ENCODE results near the gene PER3. TPM values are rescaled to one million over a fixed set of nuclear protein-coding genes. Genes with fewer than 3 reads are reported as not detected.

The PER3 gene
- total RNA-seq, 1 donor, result 22.4 TPM

DNA sequence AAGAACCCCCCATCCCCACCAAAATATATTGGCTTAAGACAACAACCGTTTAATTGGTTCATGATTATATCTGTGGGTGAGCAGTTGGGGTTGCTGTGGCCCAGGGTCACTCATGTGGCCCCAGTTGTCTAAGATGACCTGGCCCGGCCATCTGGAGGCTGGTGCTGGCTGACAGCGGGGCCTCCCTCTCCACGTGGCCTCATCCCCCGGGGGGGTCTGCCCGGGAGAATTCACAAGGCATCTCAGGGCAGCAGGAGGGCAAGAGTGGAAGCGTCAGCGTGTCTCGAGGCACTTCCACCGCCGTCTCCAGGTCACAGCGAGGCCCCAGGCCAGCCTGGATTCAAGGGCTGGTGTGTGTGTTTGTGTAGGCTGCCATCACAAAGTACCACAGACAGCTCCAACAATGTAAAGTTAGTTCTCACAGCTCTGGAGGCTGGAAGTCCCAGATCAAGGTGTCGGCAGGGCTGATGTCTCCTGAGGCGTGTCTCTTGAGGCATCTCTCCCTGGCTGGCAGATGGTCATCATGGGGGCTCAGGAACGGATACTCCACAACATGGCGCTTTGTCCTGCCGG lies 79.8 kb downstream of the PER3 start:
- H4K20me1 ChIP-seq (ENCODE audit: insufficient read depth, low read length), result no peaks in the 10 kb centered on the region

DNA sequence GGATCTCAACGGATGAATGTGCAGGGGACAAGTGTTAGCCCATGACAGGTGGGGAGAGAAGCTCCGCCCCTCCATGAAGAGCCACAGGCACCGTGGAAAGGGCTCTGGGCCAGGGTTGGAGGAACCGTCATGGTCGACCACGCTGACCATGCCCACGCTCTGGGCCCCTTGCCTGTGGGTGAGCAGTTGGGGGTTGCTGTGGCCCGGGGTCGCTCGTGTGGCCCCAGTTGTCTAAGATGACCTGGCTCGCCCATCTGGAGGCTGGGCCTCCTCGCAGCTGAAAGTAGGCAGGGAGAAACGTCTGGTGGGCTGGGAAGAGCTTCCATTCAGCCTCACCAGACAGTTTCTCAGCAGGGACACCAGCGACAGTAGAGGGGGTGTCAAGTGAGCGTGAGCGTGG lies 81.9 kb downstream of the PER3 start:
- Histone ChIP-seq H3K27ac (ENCODE audit: low read depth, low read length) (no peak overlapping the region), H3K36me3 (ENCODE audit: insufficient read depth, low read length) (no peaks in the 10 kb centered on the region), H3K4me3 (ENCODE audit: insufficient read depth, low read length) (no peak overlapping the region)

More for the DNA sequence above, 79.8 kb downstream of the PER3 start:
- no peaks in the 10 kb centered on the region for H3K79me2 ChIP-seq (ENCODE audit: insufficient read depth, low read length)
- H2AFZ ChIP-seq (ENCODE audit: low read length), result no peak overlapping the region
- H3K9me3 ChIP-seq (ENCODE audit: low read depth, low read length), result no peaks in the 10 kb centered on the region
- no peak overlapping the region for H3K27ac ChIP-seq (ENCODE audit: low read depth, low read length)
- peak; percentile 11 for DNase-seq (ENCODE audit: insufficient read length, low spot score, missing footprints)
- no peaks in the 10 kb centered on the region for H3K36me3 ChIP-seq (ENCODE audit: insufficient read depth, low read length)
- TF ChIP-seq CTCF (IDR thresholded peaks at IDR 0.05; ENCODE audit: extremely low read depth, low read depth, low read length), result no peak
- no peak overlapping the region for H3K4me2 ChIP-seq (ENCODE audit: insufficient read depth, low read length)
- H3K4me3 ChIP-seq (ENCODE audit: insufficient read depth, low read length), result no peak overlapping the region
- no peaks in the 10 kb centered on the region for H3K4me1 ChIP-seq (ENCODE audit: insufficient read depth, low read length)
- no peaks in the 10 kb centered on the region for H3K27me3 ChIP-seq (ENCODE audit: insufficient read depth, low read length)

GRCh38 chr1:7868070-7868780 lies 84.1 kb downstream of the PER3 start:
- H3K9me3 ChIP-seq (ENCODE audit: low read depth, low read length), result no peaks in the 10 kb centered on the region
- no peaks in the 10 kb centered on the region for H3K36me3 ChIP-seq (ENCODE audit: insufficient read depth, low read length)
- H3K4me3 ChIP-seq (ENCODE audit: insufficient read depth, low read length), result no peak overlapping the region
- no peaks in the 10 kb centered on the region for H3K4me1 ChIP-seq (ENCODE audit: insufficient read depth, low read length)
- no peak for TF ChIP-seq CTCF (IDR thresholded peaks at IDR 0.05; ENCODE audit: extremely low read depth, low read depth, low read length)
- H3K27me3 ChIP-seq (ENCODE audit: insufficient read depth, low read length), result no peaks in the 10 kb centered on the region
- H3K79me2 ChIP-seq (ENCODE audit: insufficient read depth, low read length), result no peaks in the 10 kb centered on the region
- no peak overlapping the region for H3K27ac ChIP-seq (ENCODE audit: low read depth, low read length)
- H2AFZ ChIP-seq (ENCODE audit: low read length), result no peak overlapping the region
- no peak overlapping the region for H3K4me2 ChIP-seq (ENCODE audit: insufficient read depth, low read length)
- no peaks in the 10 kb centered on the region for H4K20me1 ChIP-seq (ENCODE audit: insufficient read depth, low read length)
- peak; percentile 83 for DNase-seq (ENCODE audit: insufficient read length, low spot score, missing footprints)

More for the DNA sequence above, 81.9 kb downstream of the PER3 start:
- no peaks in the 10 kb centered on the region for H3K4me1 ChIP-seq (ENCODE audit: insufficient read depth, low read length)
- no peak overlapping the region for H3K4me2 ChIP-seq (ENCODE audit: insufficient read depth, low read length)
- DNase-seq (ENCODE audit: insufficient read length, low spot score, missing footprints), result peak; percentile 34
- no peaks in the 10 kb centered on the region for H4K20me1 ChIP-seq (ENCODE audit: insufficient read depth, low read length)
- H3K9me3 ChIP-seq (ENCODE audit: low read depth, low read length), result no peaks in the 10 kb centered on the region
- H3K79me2 ChIP-seq (ENCODE audit: insufficient read depth, low read length), result no peaks in the 10 kb centered on the region
- H3K27me3 ChIP-seq (ENCODE audit: insufficient read depth, low read length), result no peaks in the 10 kb centered on the region
- TF ChIP-seq CTCF (IDR thresholded peaks at IDR 0.05; ENCODE audit: extremely low read depth, low read depth, low read length), result no peak
- no peak overlapping the region for H2AFZ ChIP-seq (ENCODE audit: low read length)

GRCh38 chr1:7869136-7869920 lies 85.2 kb downstream of the PER3 start:
- Histone ChIP-seq H3K4me1 (ENCODE audit: insufficient read depth, low read length) (no peaks in the 10 kb centered on the region), H3K79me2 (ENCODE audit: insufficient read depth, low read length) (no peaks in the 10 kb centered on the region), H3K36me3 (ENCODE audit: insufficient read depth, low read length) (no peaks in the 10 kb centered on the region), H3K4me2 (ENCODE audit: insufficient read depth, low read length) (no peak overlapping the region), H4K20me1 (ENCODE audit: insufficient read depth, low read length) (no peaks in the 10 kb centered on the region), H3K27ac (ENCODE audit: low read depth, low read length) (no peak overlapping the region), H2AFZ (ENCODE audit: low read length) (no peak overlapping the region), H3K9me3 (ENCODE audit: low read depth, low read length) (no peaks in the 10 kb centered on the region), H3K27me3 (ENCODE audit: insufficient read depth, low read length) (no peaks in the 10 kb centered on the region), H3K4me3 (ENCODE audit: insufficient read depth, low read length) (no peak overlapping the region)
- no peak for TF ChIP-seq CTCF (IDR thresholded peaks at IDR 0.05; ENCODE audit: extremely low read depth, low read depth, low read length)
- DNase-seq (ENCODE audit: insufficient read length, low spot score, missing footprints), result peak; percentile 3

All from osteoblast (primary cell).